K562 (cell line): ENCODE data around the gene ORAI3. TPM values are rescaled to one million over a fixed set of nuclear protein-coding genes. Genes with fewer than 3 reads are reported as not detected.

Source experiments
- ARID1B ChIP-seq: fragments of 450-650 bp; IDR thresholded peaks from 2 replicates; pipeline ENCODE4 v1.6.1; 2016; ENCODE audit warnings: antibody characterized with exemption, mild to moderate bottlenecking, inconsistent platforms
- ASH1L ChIP-seq: fragments of 450-650 bp; IDR thresholded peaks from 2 replicates; pipeline ENCODE4 v1.6.1; 2018; ENCODE audit warnings: borderline replicate concordance, mild to moderate bottlenecking, low read depth; ENCODE audit not compliant: partially characterized antibody
- BRF1 ChIP-seq: IDR thresholded peaks from 3 replicates; pipeline ENCODE4 v1.6.1; 2011; ENCODE audit warnings: borderline replicate concordance, mild to moderate bottlenecking; ENCODE audit not compliant: insufficient read length; ENCODE audit errors: extremely low read depth
- ETV6 ChIP-seq, 3 experiments: fragments of 150-350 bp in 1 of 3; sonication (generic) in 1 of 3; formaldehyde crosslinking in 1 of 3; IDR thresholded peaks; 2 replicates each; pipeline versions ENCODE4 v1.6.1 to v1.8.0; 2014 to 2022; ENCODE audit warnings: borderline replicate concordance in 2 of 3, low read depth in 2 of 3, antibody characterized with exemption in 1 of 3, low read length in 1 of 3, mild to moderate bottlenecking in 1 of 3, missing genetic modification reagents in 1 of 3
- FOXJ3 ChIP-seq: sonication (generic); formaldehyde crosslinking; IDR thresholded peaks from 2 replicates; pipeline ENCODE4 v1.4.0; 2020; ENCODE audit warnings: mild to moderate bottlenecking, missing genetic modification reagents
- HDAC6 ChIP-seq: IDR thresholded peaks from 2 replicates; pipeline ENCODE4 v1.6.1; 2012; ENCODE audit warnings: low read depth, mild to moderate bottlenecking, control low read depth, inconsistent platforms, low read length, moderate library complexity
- KLF6 ChIP-seq: fragments of 250-450 bp; sonication (Bioruptor Pico); IDR thresholded peaks from 2 replicates; pipeline ENCODE4 v1.4.0; 2020; ENCODE audit warnings: mild to moderate bottlenecking, moderate library complexity, borderline replicate concordance
- MNT ChIP-seq, 2 experiments: fragments of 450-650 bp; conservative IDR thresholded peaks; 2 replicates each; pipeline ENCODE4 v1.6.1; 2017; ENCODE audit warnings: mild to moderate bottlenecking in 2 of 2, moderate library complexity in 2 of 2
- NFXL1 ChIP-seq: fragments of 450-650 bp; formaldehyde crosslinking; IDR thresholded peaks from 2 replicates; pipeline ENCODE4 v1.4.0; 2021; ENCODE audit warnings: mild to moderate bottlenecking
- PATZ1 ChIP-seq: fragments of 250-450 bp; sonication (Bioruptor Pico); IDR thresholded peaks from 2 replicates; pipeline ENCODE4 v1.5.0; 2020; ENCODE audit warnings: mild to moderate bottlenecking, borderline replicate concordance
- PYGO2 ChIP-seq: fragments of 450-650 bp; IDR thresholded peaks from 2 replicates; pipeline ENCODE4 v1.6.1; 2016; ENCODE audit warnings: mild to moderate bottlenecking, missing genetic modification characterization, moderate library complexity, missing compliant biosample characterization
- RUNX1 ChIP-seq: sonication (generic); IDR thresholded peaks from 2 replicates; pipeline ENCODE4 v1.6.1; 2016; ENCODE audit warnings: antibody characterized with exemption, low read depth
- SMARCE1 ChIP-seq: fragments of 450-650 bp; IDR thresholded peaks from 2 replicates; pipeline ENCODE4 v1.7.1; 2016; ENCODE audit warnings: mild to moderate bottlenecking
- U2AF1 ChIP-seq: fragments of 200-400 bp; formaldehyde crosslinking; optimal IDR thresholded peaks from 2 replicates; pipeline ENCODE3; 2017; ENCODE audit warnings: mild to moderate bottlenecking, low read depth, low read length, moderate library complexity
- ZNF76 ChIP-seq: fragments of 250-450 bp; sonication (Bioruptor Pico); IDR thresholded peaks from 2 replicates; pipeline ENCODE4 v1.4.0; 2020; ENCODE audit warnings: mild to moderate bottlenecking, moderate library complexity, borderline replicate concordance
- polyA plus RNA-seq, 8 experiments: library from polyadenylated mRNA; depleted of rRNA in 4 of 8; stranded (reverse) in 5 of 8; unstranded in 3 of 8; fragments of >200 nt; fragmentation: Nextera tagmentation in 2 of 8; fragmentation: Illumina TruSeq in 1 of 8; extraction: Ambion mirVana in 2 of 8; extraction: Trizol in 1 of 8; gene quantifications; 2 replicates each; pipeline versions ENCODE4 v1.2.1 to v1.2.3, GENCODE V29; 2011 to 2014; ENCODE audit warnings: inconsistent platforms in 1 of 8, missing spikeins in 1 of 8
- total RNA-seq, 7 experiments: library from RNA; depleted of rRNA in 6 of 7; stranded (reverse); fragments of >200 nt in 6 of 7; fragmentation: Illumina TruSeq in 2 of 7; extraction: Trizol in 2 of 7; gene quantifications; 2 replicates each; pipeline versions ENCODE4 v1.2.1 to v1.2.3, GENCODE V29; 2011 to 2021; ENCODE audit warnings: low replicate concordance in 1 of 7
- TF ChIP-seq, protein P1 (sequence below): fragments of 250-450 bp; sonication (Bioruptor Pico); IDR thresholded peaks from 2 replicates; pipeline ENCODE4 v1.5.1; 2021; ENCODE audit warnings: mild to moderate bottlenecking
- TF ChIP-seq, protein P2 (sequence below): fragments of 450-650 bp; formaldehyde crosslinking; IDR thresholded peaks from 2 replicates; pipeline ENCODE4 v1.4.0; 2022; ENCODE audit warnings: missing genetic modification characterization
- TF ChIP-seq, protein P3 (sequence below), 2 experiments: fragments of 250-450 bp in 1 of 2; fragments of 450-650 bp in 1 of 2; sonication (Bioruptor Pico) in 1 of 2; IDR thresholded peaks; 2 replicates each; pipeline versions ENCODE4 v1.6.1 to v1.8.0; 2016 to 2021; ENCODE audit warnings: mild to moderate bottlenecking in 2 of 2, moderate library complexity in 2 of 2, missing compliant biosample characterization in 1 of 2, missing genetic modification characterization in 1 of 2

The ORAI3 gene
- total and polyA plus RNA-seq, 9 of the 15 experiments (the other 6 are each of a cell fraction or from before 2014, with no cell fraction given), result 4.9 to 23.3 (median 14.1) TPM

- TF ChIP-seq PATZ1 (no peak), PYGO2 (tag) (no peak), KLF6 (no peak), ARID1B (no peak; the same call in 1 of the 2 replicates), ETV6 (IDR thresholded peaks at IDR 0.05; ENCODE audit: borderline replicate concordance in 1 of 2, low read depth in 2 of 2, low read length in 1 of 2) (no peak), ETV6 (CRISPR knock-in tag; IDR thresholded peaks at IDR 0.05; ENCODE audit: borderline replicate concordance) (no peak), ZNF76 (CRISPR knock-in tag) (no peak), U2AF1 (no peak), ASH1L (no peak), FOXJ3 (CRISPR knock-in tag) (no peak), HDAC6 (no peak), NFXL1 (no peak), MNT (conservative IDR thresholded peaks at IDR 0.05) (no peak), SMARCE1 (no peak), BRF1 (no peak), RUNX1 (no peak)
- TF ChIP-seq, protein P1, sequence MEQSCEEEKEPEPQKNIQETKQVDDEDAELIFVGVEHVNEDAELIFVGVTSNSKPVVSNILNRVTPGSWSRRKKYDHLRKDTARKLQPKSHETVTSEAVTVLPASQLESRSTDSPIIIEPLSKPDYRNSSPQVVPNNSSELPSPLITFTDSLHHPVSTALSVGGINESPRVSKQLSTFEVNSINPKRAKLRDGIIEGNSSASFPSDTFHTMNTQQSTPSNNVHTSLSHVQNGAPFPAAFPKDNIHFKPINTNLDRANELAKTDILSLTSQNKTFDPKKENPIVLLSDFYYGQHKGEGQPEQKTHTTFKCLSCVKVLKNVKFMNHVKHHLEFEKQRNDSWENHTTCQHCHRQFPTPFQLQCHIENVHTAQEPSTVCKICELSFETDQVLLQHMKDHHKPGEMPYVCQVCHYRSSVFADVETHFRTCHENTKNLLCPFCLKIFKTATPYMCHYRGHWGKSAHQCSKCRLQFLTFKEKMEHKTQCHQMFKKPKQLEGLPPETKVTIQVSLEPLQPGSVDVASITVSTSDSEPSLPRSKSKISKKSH (CRISPR knock-in tag), result no peak
- TF ChIP-seq, protein P2, sequence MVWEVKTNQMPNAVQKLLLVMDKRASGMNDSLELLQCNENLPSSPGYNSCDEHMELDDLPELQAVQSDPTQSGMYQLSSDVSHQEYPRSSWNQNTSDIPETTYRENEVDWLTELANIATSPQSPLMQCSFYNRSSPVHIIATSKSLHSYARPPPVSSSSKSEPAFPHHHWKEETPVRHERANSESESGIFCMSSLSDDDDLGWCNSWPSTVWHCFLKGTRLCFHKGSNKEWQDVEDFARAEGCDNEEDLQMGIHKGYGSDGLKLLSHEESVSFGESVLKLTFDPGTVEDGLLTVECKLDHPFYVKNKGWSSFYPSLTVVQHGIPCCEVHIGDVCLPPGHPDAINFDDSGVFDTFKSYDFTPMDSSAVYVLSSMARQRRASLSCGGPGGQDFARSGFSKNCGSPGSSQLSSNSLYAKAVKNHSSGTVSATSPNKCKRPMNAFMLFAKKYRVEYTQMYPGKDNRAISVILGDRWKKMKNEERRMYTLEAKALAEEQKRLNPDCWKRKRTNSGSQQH (CRISPR knock-in tag), result no peak; the same call in 1 of the 2 replicates
- TF ChIP-seq, protein P3, sequence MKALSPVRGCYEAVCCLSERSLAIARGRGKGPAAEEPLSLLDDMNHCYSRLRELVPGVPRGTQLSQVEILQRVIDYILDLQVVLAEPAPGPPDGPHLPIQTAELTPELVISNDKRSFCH (CRISPR knock-in tag; IDR thresholded peaks at IDR 0.05), result no peak
- TF ChIP-seq, protein P3 (tag; IDR thresholded peaks at IDR 0.05), result no peak
These were observed 36.0 kb downstream of the ORAI3 start, which contains the start of gene HSD3B7 (continued) for GRCh38 chr16:30984669-30985400.
